ENCODE measurements around the gene CSTPP1. TPM values are rescaled to one million over a fixed set of nuclear protein-coding genes. Genes with fewer than 3 reads are reported as not detected.

The CSTPP1 gene
- total and polyA plus RNA-seq, 2 donors (not counting 3 experiments of a cell fraction or from before 2014, with no cell fraction given): 25.9 to 38.2 TPM

DNA sequence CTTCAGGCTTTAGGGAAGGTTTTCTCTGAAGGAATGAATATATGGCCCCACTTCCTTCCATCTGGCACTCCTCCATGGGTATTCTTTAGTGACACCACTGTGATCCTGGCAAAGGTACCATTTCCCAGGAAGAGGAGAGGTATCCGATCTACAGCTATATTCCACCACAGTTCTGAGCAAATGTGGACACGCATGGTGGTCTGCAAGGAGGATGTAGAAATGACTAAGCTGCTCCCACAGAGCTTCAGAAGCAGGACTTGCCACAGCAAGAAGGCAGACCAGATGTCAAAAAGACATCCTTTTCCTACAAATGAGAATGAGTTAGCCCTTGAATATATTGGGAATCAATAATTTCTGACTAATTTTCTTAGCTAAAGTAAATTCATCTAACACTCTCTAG lies 194.6 kb downstream of the CSTPP1 start:
- H3K9me3 ChIP-seq (replicated peaks; ENCODE audit: control insufficient read depth, insufficient read depth, low read length): no peaks in the 10 kb centered on the region
- H3K9me1 ChIP-seq (replicated peaks; ENCODE audit: control insufficient read depth, extremely low read depth, insufficient read depth, low read length): no peaks in the 10 kb centered on the region
- H3K9ac ChIP-seq (replicated peaks; ENCODE audit: extremely low read depth, insufficient read depth, low read length): no peak overlapping the region
- H3K79me2 ChIP-seq (ENCODE audit: control insufficient read depth, insufficient read depth, low read length): no peaks in the 10 kb centered on the region
- no peak overlapping the region for H2AFZ ChIP-seq (ENCODE audit: low read depth, low read length)
- TF ChIP-seq EZH2 (IDR thresholded peaks at IDR 0.05; ENCODE audit: borderline replicate concordance, low read depth, low read length, severe bottlenecking) (no peak), FOS (IDR thresholded peaks at IDR 0.05; ENCODE audit: borderline replicate concordance, insufficient read depth, low read length) (no peak), POLR2AphosphoS5 (IDR thresholded peaks at IDR 0.05; ENCODE audit: insufficient read depth, low read depth, low read length) (no peak), MYC (IDR thresholded peaks at IDR 0.05; ENCODE audit: low read depth, low read length) (no peak), POLR2A (IDR thresholded peaks at IDR 0.05; ENCODE audit: low read depth, low read length) (no peak)
- no peaks in the 10 kb centered on the region for H3K27me3 ChIP-seq (ENCODE audit: control insufficient read depth in 2 of 2, insufficient read depth in 2 of 2, low read length in 2 of 2)
- no peaks in the 10 kb centered on the region for H4K20me1 ChIP-seq (replicated peaks; ENCODE audit: control insufficient read depth, extremely low read depth, insufficient read depth, low read length)
- ChIA-PET POLR2A (no interaction called here), CTCF (interaction anchor here (0.6 to 3.4 kb wide), 4 partner anchors 18 to 279 kb away, joined by 3 to 13 read pairs (median 4); no protein-coding TSS in a partner anchor)
- H3K4me1 ChIP-seq (ENCODE audit: control insufficient read depth, extremely low read depth, insufficient read depth, low read length): no peaks in the 10 kb centered on the region
- H3K36me3 ChIP-seq (ENCODE audit: control insufficient read depth in 2 of 2, extremely low read depth in 1 of 2, insufficient read depth in 2 of 2, low read length in 2 of 2): no peaks in the 10 kb centered on the region
- no TSS peak for BruUV-seq (replicated peaks)
- no peak overlapping the region for H3K27ac ChIP-seq (ENCODE audit: insufficient read depth, low read depth, low read length)
- DNase-seq (ENCODE audit: low read depth, low spot score): no peak
- dilution Hi-C loops (cut with MboI; ENCODE audit: extremely low pct_ligation_motif_present, low sequenced_read_pairs): no loop called here
- H3K4me3 ChIP-seq (replicated peaks in 1 of 3; ENCODE audit: insufficient read depth in 1 of 3, low read depth in 1 of 3, low read length in 3 of 3): no peak overlapping the region
- intact Hi-C loops (cut with micrococcal nuclease): no loop called here
- H3K4me2 ChIP-seq (ENCODE audit: insufficient read depth, low read length): no peak overlapping the region
- no peak for FAIRE-seq

DNA sequence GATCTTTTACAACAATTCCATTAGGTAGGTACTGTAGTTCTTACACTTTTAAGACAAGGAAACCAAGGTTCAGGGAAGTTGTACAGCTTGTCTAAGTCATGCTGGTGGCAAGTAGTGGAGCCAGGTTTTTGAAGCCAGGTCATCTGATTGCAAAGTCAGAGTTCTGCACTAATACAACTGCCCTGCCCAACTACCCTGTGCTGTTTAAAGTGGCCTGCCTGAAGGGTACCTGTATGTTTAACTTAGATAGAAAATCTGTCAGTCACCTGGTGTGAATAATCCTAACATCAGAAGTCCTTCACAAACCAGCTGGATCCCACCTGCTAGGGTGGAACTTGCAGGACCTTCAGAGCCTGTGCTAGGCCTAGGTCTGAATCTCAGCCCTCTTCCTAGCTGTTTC lies 195.9 kb downstream of the CSTPP1 start:
- no peak overlapping the region for H3K27ac ChIP-seq (ENCODE audit: insufficient read depth, low read depth, low read length)
- CTCF ChIA-PET: interaction anchor here (0.7 to 1.5 kb wide), 3 partner anchors 13 to 21 kb away, joined by 3 to 4 read pairs (median 3); no protein-coding TSS in a partner anchor
- no peak for FAIRE-seq
- H3K79me2 ChIP-seq (ENCODE audit: control insufficient read depth, insufficient read depth, low read length): no peaks in the 10 kb centered on the region
- H3K9ac ChIP-seq (replicated peaks; ENCODE audit: extremely low read depth, insufficient read depth, low read length): no peak overlapping the region
- H3K9me1 ChIP-seq (replicated peaks; ENCODE audit: control insufficient read depth, extremely low read depth, insufficient read depth, low read length): no peaks in the 10 kb centered on the region
- no peak overlapping the region for H3K4me2 ChIP-seq (ENCODE audit: insufficient read depth, low read length)
- no peaks in the 10 kb centered on the region for H3K4me1 ChIP-seq (ENCODE audit: control insufficient read depth, extremely low read depth, insufficient read depth, low read length)
- dilution Hi-C loops (cut with MboI; ENCODE audit: extremely low pct_ligation_motif_present, low sequenced_read_pairs) (no loop called here), intact Hi-C loops (cut with micrococcal nuclease) (no loop called here)
- no peak overlapping the region for H2AFZ ChIP-seq (ENCODE audit: low read depth, low read length)
- no peaks in the 10 kb centered on the region for H3K27me3 ChIP-seq (ENCODE audit: control insufficient read depth in 2 of 2, insufficient read depth in 2 of 2, low read length in 2 of 2)
- H3K9me3 ChIP-seq (replicated peaks; ENCODE audit: control insufficient read depth, insufficient read depth, low read length): no peaks in the 10 kb centered on the region
- POLR2A ChIA-PET: no interaction called here
- no peaks in the 10 kb centered on the region for H4K20me1 ChIP-seq (replicated peaks; ENCODE audit: control insufficient read depth, extremely low read depth, insufficient read depth, low read length)
- BruUV-seq (replicated peaks): no TSS peak
- TF ChIP-seq EZH2 (IDR thresholded peaks at IDR 0.05; ENCODE audit: borderline replicate concordance, low read depth, low read length, severe bottlenecking): no peak
- no peak for TF ChIP-seq JUN (IDR thresholded peaks at IDR 0.05; ENCODE audit: borderline replicate concordance, insufficient read depth, insufficient read length, low read depth)
- no peak for TF ChIP-seq GATA2 (IDR thresholded peaks at IDR 0.05; ENCODE audit: insufficient read depth, insufficient read length, low read depth, low read length)
- no peak for TF ChIP-seq MYC (IDR thresholded peaks at IDR 0.05; ENCODE audit: low read depth, low read length)
- TF ChIP-seq FOS (IDR thresholded peaks at IDR 0.05; ENCODE audit: borderline replicate concordance, insufficient read depth, low read length): no peak
- TF ChIP-seq, protein P1, sequence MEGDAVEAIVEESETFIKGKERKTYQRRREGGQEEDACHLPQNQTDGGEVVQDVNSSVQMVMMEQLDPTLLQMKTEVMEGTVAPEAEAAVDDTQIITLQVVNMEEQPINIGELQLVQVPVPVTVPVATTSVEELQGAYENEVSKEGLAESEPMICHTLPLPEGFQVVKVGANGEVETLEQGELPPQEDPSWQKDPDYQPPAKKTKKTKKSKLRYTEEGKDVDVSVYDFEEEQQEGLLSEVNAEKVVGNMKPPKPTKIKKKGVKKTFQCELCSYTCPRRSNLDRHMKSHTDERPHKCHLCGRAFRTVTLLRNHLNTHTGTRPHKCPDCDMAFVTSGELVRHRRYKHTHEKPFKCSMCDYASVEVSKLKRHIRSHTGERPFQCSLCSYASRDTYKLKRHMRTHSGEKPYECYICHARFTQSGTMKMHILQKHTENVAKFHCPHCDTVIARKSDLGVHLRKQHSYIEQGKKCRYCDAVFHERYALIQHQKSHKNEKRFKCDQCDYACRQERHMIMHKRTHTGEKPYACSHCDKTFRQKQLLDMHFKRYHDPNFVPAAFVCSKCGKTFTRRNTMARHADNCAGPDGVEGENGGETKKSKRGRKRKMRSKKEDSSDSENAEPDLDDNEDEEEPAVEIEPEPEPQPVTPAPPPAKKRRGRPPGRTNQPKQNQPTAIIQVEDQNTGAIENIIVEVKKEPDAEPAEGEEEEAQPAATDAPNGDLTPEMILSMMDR (IDR thresholded peaks at IDR 0.05; ENCODE audit: extremely low read depth in 1 of 2, insufficient read depth in 1 of 2, low read depth in 1 of 2, low read length in 2 of 2): no peak
- TF ChIP-seq, protein P2, sequence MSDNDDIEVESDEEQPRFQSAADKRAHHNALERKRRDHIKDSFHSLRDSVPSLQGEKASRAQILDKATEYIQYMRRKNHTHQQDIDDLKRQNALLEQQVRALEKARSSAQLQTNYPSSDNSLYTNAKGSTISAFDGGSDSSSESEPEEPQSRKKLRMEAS (IDR thresholded peaks at IDR 0.05; ENCODE audit: insufficient read depth, insufficient read length): no peak
- no peak for TF ChIP-seq POLR2A (IDR thresholded peaks at IDR 0.05; ENCODE audit: low read depth, low read length)
- no peak for TF ChIP-seq POLR2AphosphoS5 (IDR thresholded peaks at IDR 0.05; ENCODE audit: insufficient read depth, low read depth, low read length)
- DNase-seq (ENCODE audit: low read depth, low spot score): no peak
- no peak overlapping the region for H3K4me3 ChIP-seq (replicated peaks in 1 of 3; ENCODE audit: insufficient read depth in 1 of 3, low read depth in 1 of 3, low read length in 3 of 3)
- H3K36me3 ChIP-seq (ENCODE audit: control insufficient read depth in 2 of 2, extremely low read depth in 1 of 2, insufficient read depth in 2 of 2, low read length in 2 of 2): no peaks in the 10 kb centered on the region

Data from endothelial cell of umbilical vein (primary cell).